HG03432 (cell line): ENCODE data around the gene RPS10.

ENCODE experiments used
- ATAC-seq: cut with Tn5 transposase; IDR thresholded peaks from one replicate; pipeline ENCODE4 v1.9.1; 2021; ENCODE audit warnings: mild to moderate bottlenecking, moderate library complexity; ENCODE audit not compliant: unreplicated experiment

Gene RPS10

DNA sequence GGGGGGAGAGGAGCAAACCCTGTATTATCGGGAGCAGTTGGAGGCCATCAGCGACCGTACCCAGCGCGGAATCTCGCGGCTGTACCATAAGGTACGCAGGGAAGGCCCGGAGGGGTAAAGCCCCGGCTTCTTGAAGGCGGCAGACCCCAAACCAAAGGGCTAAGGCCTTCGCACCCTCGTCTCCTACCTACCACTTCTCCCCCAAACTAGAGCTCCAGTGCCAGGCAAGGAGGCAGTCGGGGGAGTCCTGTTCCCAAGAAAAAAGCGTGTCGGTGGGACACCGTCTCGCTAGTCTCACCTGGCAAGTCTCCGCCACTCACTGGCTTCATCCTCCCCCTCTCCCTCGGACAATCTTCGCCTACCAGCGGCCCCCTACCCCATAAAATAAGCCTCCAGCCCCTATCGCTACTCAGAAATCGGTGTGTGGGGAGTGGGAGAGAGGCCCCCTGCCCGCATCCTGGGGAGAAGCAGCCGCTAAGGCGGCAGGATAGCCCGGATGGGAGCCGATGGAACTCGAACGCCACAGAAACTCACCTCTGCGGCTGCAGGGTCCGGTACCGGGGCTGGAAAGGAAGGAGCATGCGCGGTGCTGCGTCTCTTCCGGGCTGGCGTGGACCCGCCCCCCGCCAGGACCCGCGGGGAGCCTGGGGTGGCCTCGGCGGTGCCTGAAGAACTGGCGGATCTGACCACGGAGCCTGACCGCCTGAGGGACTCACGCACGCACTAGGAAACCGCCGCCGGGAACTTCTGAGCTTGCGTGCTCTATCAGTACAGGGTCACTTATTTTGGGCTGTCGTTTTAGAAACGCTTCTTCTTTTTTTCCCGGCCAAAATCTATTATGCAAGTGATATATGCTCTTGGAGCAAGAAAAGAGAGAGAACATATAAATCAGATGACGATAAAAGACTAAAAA, at the start of gene RPS10:
Gene RPS10, minus strand, starts transcription at position 572 of the 913 bp plus-strand sequence. CDS start 848 bp downstream, outside the sequence.
- ATAC-seq, result peak; percentile 88

DNA sequence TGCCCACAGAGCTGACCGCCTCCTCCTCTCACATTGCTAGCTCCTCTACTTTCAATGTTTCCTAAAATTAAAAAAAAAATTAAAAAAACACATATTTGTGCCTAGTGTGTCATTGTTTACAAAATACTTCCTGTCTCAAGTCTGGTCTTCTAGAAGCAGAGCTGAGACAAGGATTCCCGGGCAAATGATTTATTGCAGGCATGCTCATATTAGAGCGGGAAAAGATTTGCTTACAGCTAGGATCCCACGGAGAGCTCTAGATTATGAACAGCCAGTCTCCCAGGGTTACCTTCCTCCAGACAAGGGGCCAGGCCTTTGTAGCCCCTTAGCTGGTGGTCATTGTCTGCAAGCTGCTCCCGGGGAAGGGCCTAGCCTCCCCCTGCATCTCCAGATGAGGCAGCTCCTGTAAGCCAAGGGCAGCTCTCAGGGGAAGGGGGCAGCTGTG, 49.4 kb upstream of the RPS10 start:
- ATAC-seq, result no peak

DNA sequence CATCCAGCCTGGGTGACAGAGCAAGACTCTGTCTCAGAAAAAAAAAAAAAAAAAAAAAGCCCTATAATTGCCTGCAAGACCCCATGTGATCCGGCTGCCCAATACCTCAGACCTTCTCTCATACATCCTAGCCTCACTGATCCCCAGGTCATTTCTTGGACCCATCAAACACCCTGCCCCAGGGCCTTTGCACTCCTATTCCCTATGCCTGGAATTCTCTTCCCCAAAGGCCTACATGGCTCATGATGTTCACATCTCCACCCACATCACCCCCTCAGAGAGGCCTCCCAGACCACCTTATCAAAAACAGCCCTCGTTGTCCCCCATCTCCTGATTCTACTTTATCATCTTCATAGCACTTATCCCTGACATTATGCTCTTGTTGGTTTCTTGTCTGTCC, 48.9 kb upstream of the RPS10 start:
- no peak for ATAC-seq

DNA sequence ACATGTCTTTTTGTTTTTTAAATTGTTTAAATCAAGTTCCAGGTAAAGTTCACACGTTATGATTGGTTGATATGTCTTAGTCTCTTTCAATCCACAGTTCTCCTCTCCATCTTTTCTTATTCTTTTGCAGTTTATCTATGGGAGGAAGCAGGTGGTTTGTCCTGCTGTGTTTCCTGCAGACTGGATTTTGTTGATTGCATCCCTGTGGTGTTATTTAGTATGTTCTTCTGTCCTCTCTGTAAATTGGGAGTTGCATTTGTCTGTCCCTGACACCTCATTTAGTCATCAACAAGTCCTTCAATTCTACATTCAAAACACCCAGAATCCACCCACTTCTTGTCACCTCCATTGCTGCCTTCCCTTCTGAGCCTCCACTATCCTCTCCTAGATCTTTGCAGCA, 48.1 kb upstream of the RPS10 start:
- no peak for ATAC-seq

DNA sequence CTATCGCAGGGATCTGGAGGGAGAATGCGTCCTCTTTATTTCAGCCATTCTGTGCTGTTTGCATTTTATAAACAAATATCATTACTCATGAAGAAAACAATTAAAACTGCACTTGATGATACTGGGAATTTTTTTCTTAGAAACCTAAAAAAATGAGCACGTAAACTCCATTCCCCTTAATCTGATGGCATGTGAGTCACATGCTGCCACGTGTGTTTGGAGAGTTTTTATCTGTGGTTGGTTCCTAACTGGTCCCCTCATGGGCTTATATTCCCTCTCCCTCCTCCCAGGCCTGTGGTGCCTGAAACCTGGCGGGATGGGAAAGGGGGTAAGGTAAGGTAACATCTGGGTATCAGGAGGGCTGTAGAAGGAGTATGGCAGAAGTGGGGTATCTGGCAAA, 46.6 kb upstream of the RPS10 start:
- no peak for ATAC-seq

DNA sequence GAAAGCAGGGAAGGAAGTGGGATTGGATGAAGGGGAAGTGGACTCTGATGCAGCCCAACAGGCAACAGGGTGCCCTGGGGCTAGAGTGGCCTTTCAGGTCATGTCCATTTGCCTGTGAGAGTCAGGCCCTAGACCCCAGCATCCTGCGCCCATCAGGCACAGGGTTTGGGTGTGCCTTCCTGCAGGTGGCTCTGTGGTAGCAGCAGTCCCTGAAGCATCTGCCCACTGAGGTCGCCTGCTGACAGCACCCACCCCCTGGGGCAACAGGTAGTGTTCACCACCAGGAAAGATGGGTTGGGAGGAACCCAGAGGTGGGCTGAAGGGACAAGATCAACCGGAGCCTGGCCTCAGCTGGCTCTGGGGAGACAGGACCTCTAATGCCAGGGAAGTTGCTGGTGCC, 43.6 kb upstream of the RPS10 start:
- no peak for ATAC-seq

DNA sequence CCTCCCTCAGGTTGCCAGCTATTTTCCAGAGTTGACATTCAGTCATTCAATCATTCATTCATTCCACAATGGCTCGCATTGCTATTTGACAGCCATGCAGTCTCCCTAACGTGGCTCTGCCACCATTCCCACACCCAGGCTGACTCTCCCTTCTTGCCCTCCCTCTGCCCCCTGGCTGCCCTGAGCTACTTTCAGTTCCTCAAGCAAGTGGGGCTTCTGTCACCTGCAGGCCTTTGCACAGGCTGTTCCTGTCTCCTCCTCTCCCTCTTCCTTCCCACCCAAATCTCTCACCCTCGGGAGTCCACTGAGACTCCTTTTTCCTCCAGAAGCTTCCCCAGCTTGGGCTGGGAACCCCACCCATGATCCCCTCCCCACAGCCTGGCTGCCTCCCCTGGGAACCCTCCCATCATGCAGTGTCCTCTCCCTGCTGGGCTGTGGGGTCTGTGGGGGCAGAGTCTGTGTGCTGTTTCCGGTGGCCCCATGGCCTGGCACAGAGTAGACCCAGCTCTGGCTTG, 42.6 kb upstream of the RPS10 start:
- ATAC-seq, result peak; percentile 76

DNA sequence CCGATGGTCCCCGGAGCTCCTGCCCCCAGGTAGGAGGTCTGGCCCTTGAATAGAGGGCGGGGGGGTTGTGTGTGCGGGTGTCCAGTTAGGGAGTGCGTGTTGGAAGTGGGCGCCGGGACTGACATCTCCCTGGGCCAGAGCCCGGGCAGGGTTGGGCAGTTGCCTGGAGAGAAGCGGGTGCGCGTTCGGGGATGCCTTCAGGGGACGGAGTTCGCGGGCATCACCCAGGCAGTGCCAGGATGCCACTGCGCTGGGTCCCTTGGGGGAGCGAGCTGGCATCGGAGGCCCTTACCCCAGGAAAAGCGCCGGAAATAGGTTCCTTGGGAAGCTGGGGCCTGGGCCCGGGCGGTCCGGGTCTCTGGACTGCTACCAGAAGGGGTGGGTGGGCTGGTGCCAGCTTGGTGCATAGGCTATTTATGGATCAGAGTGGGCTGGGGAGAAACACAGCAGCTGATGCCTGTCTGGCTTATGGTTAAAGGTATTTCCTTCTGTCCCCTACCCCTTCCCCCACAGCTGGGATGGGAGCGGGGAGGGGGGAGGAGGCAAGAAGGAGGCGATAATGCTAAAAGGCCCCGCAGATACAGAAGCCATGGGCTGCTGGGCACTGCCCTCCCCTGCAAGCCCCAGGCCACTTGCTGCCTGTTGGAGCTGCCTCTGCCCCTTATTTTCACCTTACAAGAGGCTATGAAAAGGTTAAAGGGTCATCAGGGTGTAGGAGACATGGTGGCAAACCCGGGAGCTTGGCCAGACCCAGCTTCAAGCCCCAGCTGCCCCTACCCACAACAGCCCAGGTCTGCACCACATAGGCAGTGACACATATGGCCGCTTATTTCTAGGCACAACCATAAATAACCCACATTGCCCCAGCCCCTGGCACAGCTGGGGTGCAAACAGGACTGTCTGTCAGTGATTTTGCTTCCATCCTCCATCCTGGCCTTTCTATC, 40.6 kb upstream of the RPS10 start:
- no peak for ATAC-seq

DNA sequence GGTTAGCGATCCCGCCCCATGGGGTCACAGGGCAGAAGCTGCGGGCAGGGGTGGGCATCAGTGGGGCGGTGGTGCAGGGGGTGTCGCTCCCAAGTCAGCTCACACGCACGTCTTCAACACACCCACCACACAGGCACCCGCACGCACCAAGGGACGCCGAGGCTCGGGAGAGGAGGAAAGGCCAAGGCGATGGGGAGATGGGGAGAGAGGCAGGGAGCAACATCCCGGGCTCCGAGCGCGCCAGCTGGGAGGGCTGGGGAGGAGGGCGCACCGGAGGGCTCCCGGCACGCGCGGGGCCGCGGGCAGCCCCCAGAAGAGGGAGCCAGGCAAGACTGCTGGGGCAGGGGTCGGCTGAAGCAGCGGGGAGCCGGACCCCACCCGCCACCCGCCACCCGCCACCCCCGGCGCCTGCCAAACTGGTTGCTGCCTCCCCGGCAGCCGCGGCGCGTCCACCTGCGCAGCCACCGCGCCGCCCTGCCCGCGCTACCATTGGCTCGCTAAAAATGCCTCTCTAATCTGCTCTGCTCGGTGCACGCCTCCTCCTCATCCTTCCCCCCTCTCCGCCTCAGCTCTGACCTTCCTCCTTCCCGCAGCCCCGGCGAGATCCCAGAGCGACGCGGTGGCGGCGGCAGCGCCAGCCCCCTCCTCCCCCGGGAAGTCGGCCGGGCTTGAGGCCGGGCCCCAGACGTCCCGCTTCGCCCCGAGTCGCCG, 39.8 kb upstream of the RPS10 start, which contains the start of gene PACSIN1:
Gene PACSIN1, plus strand, starts transcription at position 546 of the 711 bp plus-strand sequence. CDS start 60,230 bp downstream, outside the sequence.
- ATAC-seq, result no peak

DNA sequence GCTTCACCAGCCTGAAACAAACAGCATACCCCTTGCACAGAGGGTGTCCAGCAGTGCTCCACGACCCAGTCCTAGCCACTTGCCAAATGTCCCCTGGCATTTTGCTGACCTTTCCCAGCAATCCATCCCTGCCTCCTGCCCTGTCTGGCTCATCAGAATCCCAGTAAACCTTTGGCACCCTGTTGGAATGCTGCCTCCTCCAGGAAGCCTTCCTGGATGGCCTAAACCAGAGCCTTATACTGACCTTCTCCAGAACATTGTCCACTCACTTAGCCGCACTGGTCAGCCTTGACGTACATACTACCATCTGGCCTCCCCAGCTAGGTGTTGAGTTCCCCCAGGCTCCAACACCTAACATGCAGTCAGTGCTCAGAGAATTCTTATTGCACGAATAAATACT, 38.0 kb upstream of the RPS10 start:
- no peak for ATAC-seq

DNA sequence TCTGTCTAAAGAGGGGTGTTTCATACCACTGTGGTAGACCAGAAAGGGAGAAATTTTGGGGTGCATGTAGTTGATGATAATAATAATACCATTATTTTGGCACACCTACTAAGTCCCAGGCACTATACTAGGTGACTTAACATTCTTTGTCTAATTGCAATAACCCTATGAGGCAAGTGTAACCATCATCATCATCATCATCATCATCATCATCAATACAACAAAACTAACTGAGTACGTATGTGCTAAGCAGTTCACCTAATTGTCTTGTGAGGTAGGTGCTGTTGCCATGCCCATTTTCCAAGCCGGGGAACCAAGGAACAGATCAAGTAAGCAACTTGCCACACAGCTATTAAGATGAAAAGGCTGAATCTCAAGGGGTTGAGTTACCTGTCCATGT, 37.4 kb upstream of the RPS10 start:
- no peak for ATAC-seq

DNA sequence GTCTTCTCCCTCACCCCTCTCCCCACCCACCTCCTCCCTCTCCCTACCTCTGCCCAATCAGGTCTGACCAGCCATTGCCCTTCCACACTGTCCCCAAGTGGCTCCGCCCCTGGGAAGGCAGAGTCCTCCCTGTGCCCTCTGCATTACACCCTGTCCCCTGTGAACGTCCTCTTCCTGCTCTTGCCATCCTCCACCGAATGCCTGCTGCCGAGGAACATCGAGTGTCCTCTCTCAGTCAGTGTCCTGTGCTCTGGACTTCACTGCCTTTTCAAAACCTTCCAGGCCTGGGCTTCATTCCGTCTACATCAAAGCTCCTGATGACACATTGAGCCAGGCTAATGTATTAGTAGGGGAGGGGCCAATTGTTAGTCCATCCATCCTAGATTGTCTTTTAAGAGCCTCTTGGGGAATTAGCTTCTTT, 36.7 kb upstream of the RPS10 start:
- ATAC-seq, result no peak

DNA sequence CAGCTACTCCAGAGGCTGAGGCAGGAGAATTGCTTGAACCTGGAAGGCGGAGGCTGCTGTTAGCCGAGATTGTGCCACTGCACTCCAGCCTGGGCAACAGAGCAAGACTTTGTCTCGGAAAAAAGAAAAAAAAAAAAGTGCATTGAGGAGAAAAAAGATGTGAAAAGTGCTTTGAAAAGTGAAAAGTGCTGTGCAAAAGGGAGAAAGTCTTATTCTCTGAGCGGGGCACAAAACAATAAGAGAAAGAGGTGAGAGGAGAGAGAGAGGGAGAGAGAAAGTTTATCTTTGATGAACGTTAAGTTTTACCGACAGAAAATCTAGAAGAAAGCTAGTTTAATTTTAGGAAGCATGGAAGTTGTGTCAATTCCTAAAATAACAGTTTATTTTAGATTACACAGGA, 36.1 kb upstream of the RPS10 start:
- ATAC-seq, result no peak

DNA sequence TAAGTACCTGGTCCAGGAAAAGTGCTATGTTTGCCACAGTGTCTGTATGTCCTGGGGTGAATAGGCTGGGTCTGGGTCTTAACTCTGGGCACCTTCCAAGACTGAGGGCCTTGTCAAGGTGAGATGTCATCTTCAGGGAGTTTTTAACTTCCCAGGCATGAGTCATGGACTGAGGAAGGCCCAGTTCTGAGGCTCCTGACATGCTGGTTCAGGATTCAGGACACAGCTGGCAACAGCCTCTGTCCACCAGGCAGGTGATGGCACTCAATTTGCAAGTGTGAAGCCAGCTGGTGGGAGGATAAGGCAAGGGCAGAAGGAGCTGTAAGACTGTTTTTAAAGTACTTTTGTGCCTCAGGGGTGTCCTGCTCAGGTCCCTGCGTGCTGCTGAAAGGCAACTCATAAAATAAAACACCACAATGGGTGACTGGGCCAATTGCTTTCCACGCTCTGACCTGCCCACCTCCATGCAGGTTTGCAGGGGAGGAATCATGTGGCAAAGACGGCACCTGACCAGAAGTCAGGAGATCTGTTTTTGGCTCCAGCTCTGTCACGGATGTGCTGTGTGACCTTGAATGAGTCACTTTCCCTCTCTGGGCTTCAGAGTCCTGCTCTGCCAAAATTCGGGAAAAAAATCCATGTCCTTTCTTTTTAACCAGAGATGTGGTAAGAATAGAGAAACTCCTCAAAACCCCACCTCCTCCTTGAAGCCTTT, 35.1 kb upstream of the RPS10 start:
- no peak for ATAC-seq

DNA sequence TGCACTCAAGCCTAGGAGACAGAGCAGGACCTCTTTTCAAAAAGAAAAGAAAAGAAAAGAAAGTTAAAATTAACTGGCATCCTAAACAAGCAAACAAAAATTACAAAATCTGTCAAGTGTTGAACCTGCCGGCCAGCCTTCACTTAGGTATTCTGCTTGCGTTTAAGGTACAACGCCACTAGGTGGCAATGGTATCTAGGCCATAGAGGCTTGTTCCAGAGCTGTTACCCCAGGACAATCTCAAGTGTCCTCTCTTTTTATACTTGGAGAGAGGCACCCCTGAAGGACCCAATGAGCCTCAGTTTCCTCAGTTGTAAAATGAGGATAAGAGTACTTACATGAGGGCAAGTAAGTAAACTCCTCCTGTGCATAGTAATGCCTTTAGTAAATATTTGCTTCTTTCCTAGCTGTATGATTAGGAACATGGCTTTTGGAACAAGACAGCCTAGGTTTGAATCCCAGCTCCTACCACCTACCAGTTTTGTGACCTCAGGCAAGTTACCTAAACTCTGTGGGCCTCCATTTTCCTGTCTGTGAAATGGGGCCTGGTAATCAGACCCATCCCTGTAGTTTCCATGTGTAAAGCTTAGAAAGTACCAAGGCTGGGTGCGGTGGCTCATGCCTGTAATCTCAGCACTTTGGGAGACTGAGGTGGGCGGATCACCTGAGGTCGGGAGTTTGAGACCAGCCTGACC, 34.2 kb upstream of the RPS10 start:
- no peak for ATAC-seq

DNA sequence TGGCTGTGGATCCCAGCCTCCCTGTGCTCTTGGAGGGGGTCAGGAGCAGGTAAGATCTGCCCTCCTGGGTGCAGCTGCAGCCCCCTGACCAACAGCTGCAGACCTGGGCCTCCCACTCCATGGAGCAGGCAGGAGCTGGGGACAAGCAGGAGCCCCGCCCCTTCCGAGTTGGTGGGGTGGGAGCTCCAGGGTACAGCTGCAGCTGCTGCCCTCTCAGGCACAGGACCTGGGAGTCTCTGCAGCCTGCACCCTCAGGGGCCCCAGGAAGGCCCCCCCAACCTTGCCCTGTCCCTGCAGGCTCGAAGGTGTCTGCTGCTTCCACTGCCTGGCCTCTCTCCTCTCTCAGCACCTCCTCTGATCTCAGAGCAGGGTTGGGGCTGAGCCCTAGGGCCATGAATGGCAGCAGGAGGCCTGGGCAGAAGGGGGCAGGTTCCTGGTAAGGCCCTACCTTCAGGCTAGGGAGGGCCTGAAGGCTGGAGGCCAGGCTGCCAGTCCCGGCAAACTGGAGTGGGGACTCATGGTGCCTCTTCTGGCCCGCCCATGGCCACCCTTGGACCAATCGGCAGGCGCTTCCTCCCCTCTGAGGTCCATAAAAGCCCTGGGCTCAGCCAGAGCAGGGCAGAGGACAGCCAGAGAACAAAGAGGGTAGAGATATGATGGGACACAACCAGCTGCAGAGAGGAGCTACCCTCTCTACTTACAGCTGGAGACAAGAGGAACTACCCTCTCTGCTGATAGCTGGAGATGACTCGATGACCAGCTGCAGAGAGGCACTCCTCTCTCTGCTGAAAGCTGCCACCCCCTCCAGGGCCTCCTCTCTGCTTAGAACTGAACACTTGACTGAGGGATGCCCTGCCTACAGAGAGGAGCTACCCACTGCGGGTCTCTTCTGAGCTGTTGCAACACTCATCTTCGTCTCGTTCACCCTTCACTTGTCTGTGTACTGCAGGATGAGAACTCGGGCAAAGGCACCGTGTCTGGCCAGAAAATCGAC, 32.2 kb upstream of the RPS10 start:
- no peak for ATAC-seq

DNA sequence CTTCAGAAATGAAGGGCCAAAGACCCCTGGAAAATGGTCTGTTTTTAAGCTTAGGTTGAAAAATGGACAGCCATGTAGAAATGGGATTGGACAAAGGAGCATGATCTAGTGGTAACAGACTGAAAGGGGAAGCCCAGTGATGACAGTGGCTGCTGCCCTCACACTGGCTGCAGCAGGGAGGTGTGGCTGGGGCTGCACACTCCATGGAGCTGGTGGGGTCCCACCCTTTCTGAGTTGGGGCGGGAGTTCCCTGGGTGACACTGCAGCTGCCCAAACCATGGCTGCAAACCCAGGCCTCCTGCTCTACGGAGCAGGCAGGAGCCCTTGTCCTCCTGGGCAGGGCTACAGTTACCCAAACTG, 31.5 kb upstream of the RPS10 start:
- ATAC-seq, result no peak

DNA sequence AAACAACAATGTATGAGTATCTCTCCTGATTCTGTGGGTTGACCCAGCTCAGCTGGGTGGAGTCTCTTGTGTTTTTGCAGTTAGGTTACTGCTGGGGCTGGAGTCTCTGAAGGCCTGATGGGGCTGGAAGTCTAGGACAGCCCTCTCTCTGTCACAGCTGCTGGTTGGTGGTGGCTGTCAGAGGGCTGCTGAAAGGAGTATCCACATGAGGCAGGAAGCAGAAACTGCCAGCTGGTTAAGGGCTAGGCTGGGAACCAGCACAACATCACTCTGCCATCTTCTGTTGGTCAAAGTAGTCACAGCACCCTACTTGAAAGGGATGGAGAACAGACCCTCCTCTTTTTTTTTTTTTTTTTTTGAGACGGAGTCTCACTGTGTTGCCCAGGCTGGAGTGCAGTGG, 30.0 kb upstream of the RPS10 start:
- no peak for ATAC-seq
